Measurements from ENCODE around the gene PIGA. TPM values are rescaled to one million over a fixed set of nuclear protein-coding genes. Genes with fewer than 3 reads are reported as not detected.

Gene PIGA
- total RNA-seq, 1 donor from 2014 or later: 10.3 TPM

GRCh38 chrX:15373976-15374375 lies 38.7 kb upstream of the PIGA start:
- peaks cover 11% of the 10 kb centered on the region for H3K4me1 Mint-ChIP-seq (ENCODE audit: unreplicated experiment)
- DNase-seq (ENCODE audit: extremely low spot score, unreplicated experiment): no peak
- H3K27ac Mint-ChIP-seq (ENCODE audit: unreplicated experiment): no peak overlapping the region
- no peaks in the 10 kb centered on the region for H3K36me3 Mint-ChIP-seq (ENCODE audit: unreplicated experiment)
- peaks cover 4% of the 10 kb centered on the region for H3K9me3 Mint-ChIP-seq (ENCODE audit: unreplicated experiment)
- H3K27me3 Mint-ChIP-seq (ENCODE audit: unreplicated experiment): peaks cover 3% of the 10 kb centered on the region
- no peak overlapping the region for H3K4me3 Mint-ChIP-seq (ENCODE audit: unreplicated experiment)
- TF ChIP-seq, protein P1, sequence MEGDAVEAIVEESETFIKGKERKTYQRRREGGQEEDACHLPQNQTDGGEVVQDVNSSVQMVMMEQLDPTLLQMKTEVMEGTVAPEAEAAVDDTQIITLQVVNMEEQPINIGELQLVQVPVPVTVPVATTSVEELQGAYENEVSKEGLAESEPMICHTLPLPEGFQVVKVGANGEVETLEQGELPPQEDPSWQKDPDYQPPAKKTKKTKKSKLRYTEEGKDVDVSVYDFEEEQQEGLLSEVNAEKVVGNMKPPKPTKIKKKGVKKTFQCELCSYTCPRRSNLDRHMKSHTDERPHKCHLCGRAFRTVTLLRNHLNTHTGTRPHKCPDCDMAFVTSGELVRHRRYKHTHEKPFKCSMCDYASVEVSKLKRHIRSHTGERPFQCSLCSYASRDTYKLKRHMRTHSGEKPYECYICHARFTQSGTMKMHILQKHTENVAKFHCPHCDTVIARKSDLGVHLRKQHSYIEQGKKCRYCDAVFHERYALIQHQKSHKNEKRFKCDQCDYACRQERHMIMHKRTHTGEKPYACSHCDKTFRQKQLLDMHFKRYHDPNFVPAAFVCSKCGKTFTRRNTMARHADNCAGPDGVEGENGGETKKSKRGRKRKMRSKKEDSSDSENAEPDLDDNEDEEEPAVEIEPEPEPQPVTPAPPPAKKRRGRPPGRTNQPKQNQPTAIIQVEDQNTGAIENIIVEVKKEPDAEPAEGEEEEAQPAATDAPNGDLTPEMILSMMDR (IDR thresholded peaks at IDR 0.05): no peak

DNA sequence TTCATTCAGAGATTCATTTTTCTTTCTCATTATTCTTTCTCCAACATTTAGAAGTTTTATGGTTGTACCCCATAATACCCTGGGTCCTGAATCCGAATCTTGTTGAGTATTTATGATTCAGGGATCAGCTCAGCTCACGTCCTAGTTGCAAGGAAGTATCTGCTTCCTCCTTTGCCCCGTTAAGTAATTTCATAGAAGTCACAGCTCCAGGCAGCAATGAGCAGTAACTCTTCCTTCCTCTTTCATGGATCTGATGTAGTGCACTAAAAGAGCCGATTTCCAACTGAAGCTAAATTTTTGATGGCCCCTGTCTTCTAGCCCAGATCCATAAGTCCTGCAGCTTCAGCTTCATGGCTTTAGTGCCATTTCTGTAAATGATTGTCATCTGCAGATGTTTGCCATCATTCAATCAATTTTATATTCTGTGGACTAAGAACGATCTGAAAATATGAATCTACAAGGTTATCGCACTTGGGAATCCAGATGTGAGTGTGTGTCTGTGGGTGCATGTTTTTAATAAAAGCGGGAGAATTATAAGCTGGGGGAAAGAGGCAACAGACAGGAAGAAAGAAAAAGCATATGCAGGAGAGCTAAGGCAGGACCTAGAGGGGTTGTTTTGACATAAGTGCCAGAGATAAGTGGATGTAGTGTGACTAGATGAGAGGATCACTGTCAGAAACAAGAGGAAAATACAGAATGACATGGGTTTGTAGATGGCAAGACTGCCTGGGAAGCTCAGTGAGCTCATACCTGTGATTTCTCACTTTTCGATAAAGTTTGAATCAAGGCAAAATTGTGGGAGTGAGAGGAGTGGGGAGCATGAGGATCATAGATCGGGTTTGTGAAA lies 31.4 kb upstream of the PIGA start:
- Mint-ChIP-seq H3K4me3 (ENCODE audit: unreplicated experiment) (no peak overlapping the region), H3K27ac (ENCODE audit: unreplicated experiment) (no peak overlapping the region), H3K36me3 (ENCODE audit: unreplicated experiment) (no peaks in the 10 kb centered on the region), H3K9me3 (ENCODE audit: unreplicated experiment) (no peaks in the 10 kb centered on the region), H3K4me1 (ENCODE audit: unreplicated experiment) (no peaks in the 10 kb centered on the region), H3K27me3 (ENCODE audit: unreplicated experiment) (peaks cover 7% of the 10 kb centered on the region)
- DNase-seq (ENCODE audit: extremely low spot score, unreplicated experiment): no peak
- TF ChIP-seq, protein P1 (IDR thresholded peaks at IDR 0.05): no peak

GRCh38 chrX:15359701-15360100 lies 24.4 kb upstream of the PIGA start:
- Mint-ChIP-seq H3K4me3 (ENCODE audit: unreplicated experiment) (no peak overlapping the region), H3K9me3 (ENCODE audit: unreplicated experiment) (no peaks in the 10 kb centered on the region), H3K27ac (ENCODE audit: unreplicated experiment) (peak overlapping the region; percentile 39), H3K27me3 (ENCODE audit: unreplicated experiment) (peaks cover 6% of the 10 kb centered on the region), H3K4me1 (ENCODE audit: unreplicated experiment) (peaks cover 2% of the 10 kb centered on the region), H3K36me3 (ENCODE audit: unreplicated experiment) (no peaks in the 10 kb centered on the region)
- DNase-seq (ENCODE audit: extremely low spot score, unreplicated experiment): no peak
- TF ChIP-seq, protein P1 (IDR thresholded peaks at IDR 0.05): no peak

DNA sequence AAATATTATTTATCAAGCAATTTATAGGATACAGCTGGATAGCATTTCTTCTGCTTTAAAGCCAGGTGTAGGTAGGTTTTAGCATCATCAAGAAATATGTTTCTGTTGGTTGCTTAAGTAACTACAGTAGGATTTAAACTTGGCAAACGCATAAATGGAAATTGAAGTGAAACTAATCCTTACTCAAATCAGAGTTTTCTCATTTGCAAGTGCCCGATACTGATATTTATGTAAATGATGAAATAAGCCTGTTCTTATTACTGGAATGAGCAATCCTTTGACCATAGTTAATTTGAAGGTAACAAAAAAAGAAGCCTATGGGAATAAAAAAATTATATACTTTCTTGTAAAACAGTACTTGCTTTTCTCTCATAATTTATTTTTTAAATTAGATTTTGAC lies 23.2 kb upstream of the PIGA start:
- Mint-ChIP-seq H3K27ac (ENCODE audit: unreplicated experiment) (no peak overlapping the region), H3K27me3 (ENCODE audit: unreplicated experiment) (peaks cover 6% of the 10 kb centered on the region), H3K4me3 (ENCODE audit: unreplicated experiment) (no peak overlapping the region), H3K4me1 (ENCODE audit: unreplicated experiment) (peaks cover 2% of the 10 kb centered on the region), H3K9me3 (ENCODE audit: unreplicated experiment) (no peaks in the 10 kb centered on the region), H3K36me3 (ENCODE audit: unreplicated experiment) (no peaks in the 10 kb centered on the region)
- no peak for DNase-seq (ENCODE audit: extremely low spot score, unreplicated experiment)
- TF ChIP-seq, protein P1 (IDR thresholded peaks at IDR 0.05): no peak

DNA sequence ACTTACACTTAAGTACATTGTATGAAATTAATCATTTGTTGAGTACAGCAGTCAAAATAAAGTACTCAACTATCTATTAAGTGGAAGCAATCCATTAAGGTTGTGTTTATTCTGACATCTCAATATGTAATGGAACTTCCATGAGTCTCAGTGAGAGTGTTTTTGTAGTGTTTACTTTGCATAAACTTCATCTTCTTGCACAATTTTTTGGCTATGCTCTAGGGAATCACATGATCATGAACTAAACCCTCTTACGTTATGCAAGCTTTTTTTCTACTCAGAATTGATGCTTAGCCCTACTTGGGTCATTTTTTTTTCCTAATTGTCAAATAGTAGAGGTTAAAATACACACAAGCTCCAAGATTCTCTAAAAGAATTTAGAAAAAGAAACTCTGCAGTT lies 21.1 kb upstream of the PIGA start:
- Mint-ChIP-seq H3K36me3 (ENCODE audit: unreplicated experiment) (no peaks in the 10 kb centered on the region), H3K27ac (ENCODE audit: unreplicated experiment) (no peak overlapping the region), H3K9me3 (ENCODE audit: unreplicated experiment) (no peaks in the 10 kb centered on the region), H3K4me1 (ENCODE audit: unreplicated experiment) (peaks cover 2% of the 10 kb centered on the region), H3K4me3 (ENCODE audit: unreplicated experiment) (no peak overlapping the region), H3K27me3 (ENCODE audit: unreplicated experiment) (peaks cover 6% of the 10 kb centered on the region)
- TF ChIP-seq, protein P1 (IDR thresholded peaks at IDR 0.05): no peak
- no peak for DNase-seq (ENCODE audit: extremely low spot score, unreplicated experiment)

Measured in osteocyte (in vitro differentiated cells).